SK-N-SH treated with all-trans-retinoic acid at 6 μM for 48 hours (cell line): Measurements from ENCODE around the gene LAMB1.

Source experiments
- ARNTL ChIP-seq: fragments of 450-650 bp; formaldehyde crosslinking; IDR thresholded peaks from 2 replicates; pipeline ENCODE4 v1.5.0; 2020; ENCODE audit warnings: low read depth, mild to moderate bottlenecking, moderate library complexity, borderline replicate concordance
- BACH2 ChIP-seq: fragments of 250-450 bp; sonication (Bioruptor Pico); IDR thresholded peaks from 2 replicates; pipeline ENCODE4 v1.9.0; 2021; ENCODE audit warnings: mild to moderate bottlenecking, borderline replicate concordance
- CSDC2 ChIP-seq: fragments of 250-450 bp; sonication (Bioruptor Pico); IDR thresholded peaks from 2 replicates; pipeline ENCODE4 v1.5.0; 2020; ENCODE audit warnings: mild to moderate bottlenecking, moderate library complexity
- CSRNP3 ChIP-seq: fragments of 250-450 bp; sonication (Bioruptor Pico); IDR thresholded peaks from 2 replicates; pipeline ENCODE4 v1.5.1; 2021; ENCODE audit warnings: mild to moderate bottlenecking, moderate library complexity
- GLIS3 ChIP-seq: fragments of 250-450 bp; sonication (Bioruptor Pico); IDR thresholded peaks from 2 replicates; pipeline ENCODE4 v1.5.0; 2020; ENCODE audit warnings: mild to moderate bottlenecking, moderate library complexity
- ISL1 ChIP-seq: fragments of 250-450 bp; sonication (Bioruptor Pico); IDR thresholded peaks from 2 replicates; pipeline ENCODE4 v2.1.2; 2022; ENCODE audit warnings: mild to moderate bottlenecking, moderate library complexity
- PATZ1 ChIP-seq: fragments of 250-450 bp; sonication (Bioruptor Pico); IDR thresholded peaks from 2 replicates; pipeline ENCODE4 v1.8.0; 2020; ENCODE audit warnings: mild to moderate bottlenecking, moderate library complexity, borderline replicate concordance
- PPARA ChIP-seq: fragments of 250-450 bp; sonication (Bioruptor Pico); IDR thresholded peaks from 2 replicates; pipeline ENCODE4 v1.5.0; 2020; ENCODE audit warnings: mild to moderate bottlenecking, borderline replicate concordance
- TCF4 ChIP-seq: fragments of 250-450 bp; sonication (Bioruptor Pico); IDR thresholded peaks from 2 replicates; pipeline ENCODE4 v1.8.0; 2021; ENCODE audit warnings: mild to moderate bottlenecking, moderate library complexity, borderline replicate concordance
- ZC3H10 ChIP-seq: fragments of 250-450 bp; sonication (Bioruptor Pico); IDR thresholded peaks from 2 replicates; pipeline ENCODE4 v1.5.1; 2021; ENCODE audit warnings: mild to moderate bottlenecking, moderate library complexity
- ZFP3 ChIP-seq: fragments of 250-450 bp; sonication (Bioruptor Pico); IDR thresholded peaks from 2 replicates; pipeline ENCODE4 v1.5.0; 2020; ENCODE audit warnings: mild to moderate bottlenecking, moderate library complexity
- ZFP30 ChIP-seq: fragments of 450-650 bp; formaldehyde crosslinking; IDR thresholded peaks from 2 replicates; pipeline ENCODE4 v1.5.0; 2022; ENCODE audit warnings: mild to moderate bottlenecking, moderate library complexity
- ZNF8 ChIP-seq: fragments of 450-650 bp; formaldehyde crosslinking; IDR thresholded peaks from 2 replicates; pipeline ENCODE4 v1.5.0; 2020; ENCODE audit warnings: mild to moderate bottlenecking, moderate library complexity

- no peak for TF ChIP-seq CSRNP3 (CRISPR knock-in tag)
- no peak for TF ChIP-seq ZNF8 (CRISPR knock-in tag)
- no peak for TF ChIP-seq ISL1 (CRISPR knock-in tag)
- TF ChIP-seq PATZ1, result no peak
- TF ChIP-seq CSDC2 (CRISPR knock-in tag), result no peak
- TF ChIP-seq PPARA, result no peak
- no peak for TF ChIP-seq GLIS3
- TF ChIP-seq ZFP30 (CRISPR knock-in tag), result no peak
- no peak for TF ChIP-seq ARNTL (CRISPR knock-in tag)
- no peak for TF ChIP-seq BACH2 (CRISPR knock-in tag)
- TF ChIP-seq ZFP3 (CRISPR knock-in tag), result no peak
- TF ChIP-seq ZC3H10, result no peak
- TF ChIP-seq TCF4 (CRISPR knock-in tag), result no peak
Observed at GRCh38 chr7:107969856-107970255, 33.1 kb downstream of the LAMB1 start.
